Neural cell (in vitro differentiated cells): ENCODE measurements around the gene SIMC1. TPM values are rescaled to one million over a fixed set of nuclear protein-coding genes. Genes with fewer than 3 reads are reported as not detected.

Experiments used
- H2AFZ ChIP-seq: fragments of 200-600, 300-800 bp; sonication (generic), shearing (Covaris generic); 2 replicates; pipeline ENCODE4 v1.6.0; 2014; ENCODE audit warnings: low read depth, mild to moderate bottlenecking, antibody characterized with exemption, low read length, moderate library complexity
- H3F3A ChIP-seq: fragments of 200-600 bp; shearing (Covaris generic); 2 replicates; pipeline ENCODE4 v1.6.1; 2016; ENCODE audit warnings: mild to moderate bottlenecking, moderate library complexity, mixed read lengths, antibody characterized with exemption, low read length; ENCODE audit not compliant: insufficient read depth, poor library complexity, severe bottlenecking
- H3K27ac ChIP-seq: fragments of 200-600, 300-800 bp; sonication (generic), shearing (Covaris generic); 2 replicates; pipeline ENCODE4 v1.5.1; 2014; ENCODE audit warnings: mild to moderate bottlenecking, low read length, moderate library complexity
- H3K27me3 ChIP-seq: fragments of 300-800, 200-600 bp; sonication (generic), shearing (Covaris generic); 2 replicates; pipeline ENCODE4 v1.6.0; 2014; ENCODE audit warnings: mild to moderate bottlenecking, low read depth, low read length, moderate library complexity; ENCODE audit not compliant: insufficient read depth
- H3K36me3 ChIP-seq: fragments of 300-800, 200-600 bp; sonication (generic), shearing (Covaris generic); 2 replicates; pipeline ENCODE4 v1.5.1; 2014; ENCODE audit warnings: mild to moderate bottlenecking, antibody characterized with exemption, low read length, moderate library complexity; ENCODE audit not compliant: insufficient read depth
- H3K4me2 ChIP-seq: fragments of 300-800, 200-600 bp; sonication (generic), shearing (Covaris generic); 2 replicates; pipeline ENCODE4 v1.6.0; 2014; ENCODE audit warnings: mild to moderate bottlenecking, low read length
- H3K4me3 ChIP-seq: fragments of 300-800, 200-600 bp; sonication (generic), shearing (Covaris generic); 2 replicates; pipeline ENCODE4 v1.5.1; 2014; ENCODE audit warnings: mild to moderate bottlenecking, low read length, moderate library complexity
- H3K79me2 ChIP-seq: fragments of 200-600 bp; shearing (Covaris generic); replicated peaks from 2 replicates; pipeline ENCODE4 v1.6.0; 2014; ENCODE audit warnings: mild to moderate bottlenecking, low read length, moderate library complexity; ENCODE audit not compliant: insufficient read depth
- H3K9ac ChIP-seq: fragments of 300-800, 200-600 bp; sonication (generic), shearing (Covaris generic); 2 replicates; pipeline ENCODE4 v1.6.1; 2016; ENCODE audit warnings: mild to moderate bottlenecking, low read length, mixed read lengths
- H3K9me2 ChIP-seq: fragments of 200-600 bp; shearing (Covaris generic); 2 replicates; pipeline ENCODE4 v1.6.1; 2016; ENCODE audit warnings: mild to moderate bottlenecking, low read length, mixed read lengths; ENCODE audit not compliant: insufficient read depth
- H3K9me3 ChIP-seq: fragments of 200-600, 300-800 bp; sonication (generic), shearing (Covaris generic); 2 replicates; pipeline ENCODE4 v1.6.1; 2016; ENCODE audit warnings: mild to moderate bottlenecking, mixed run types, low read length, moderate library complexity, mixed read lengths
- H4K20me1 ChIP-seq: fragments of 200-600 bp; shearing (Covaris generic); 2 replicates; pipeline ENCODE4 v1.6.1; 2016; ENCODE audit warnings: mild to moderate bottlenecking, mixed run types; ENCODE audit not compliant: insufficient read depth
- EP300 ChIP-seq: fragments of 450-650 bp; conservative IDR thresholded peaks from 2 replicates; pipeline ENCODE4 v1.6.1; 2014; ENCODE audit warnings: antibody characterized with exemption, mild to moderate bottlenecking, moderate library complexity; ENCODE audit not compliant: poor library complexity, severe bottlenecking
- EZH2 ChIP-seq: fragments of 200-600, 300-800 bp; shearing (Covaris generic), sonication (generic); IDR thresholded peaks from 2 replicates; pipeline ENCODE4 v1.6.1; 2014; ENCODE audit warnings: antibody characterized with exemption, low read length, borderline replicate concordance, mild to moderate bottlenecking; ENCODE audit not compliant: insufficient read depth, poor library complexity, severe bottlenecking
- MXI1 ChIP-seq: fragments of 450-650 bp; conservative IDR thresholded peaks from 2 replicates; pipeline ENCODE4 v1.6.1; 2014; ENCODE audit warnings: antibody characterized with exemption, mild to moderate bottlenecking; ENCODE audit not compliant: poor library complexity, severe bottlenecking
- POLR2AphosphoS5 ChIP-seq: IDR thresholded peaks from 2 replicates; pipeline ENCODE4 v1.6.1; 2012
- RAD21 ChIP-seq: fragments of 450-650 bp; conservative IDR thresholded peaks from 2 replicates; pipeline ENCODE4 v1.6.1; 2014; ENCODE audit warnings: antibody characterized with exemption, mild to moderate bottlenecking, moderate library complexity
- SMC3 ChIP-seq: fragments of 450-650 bp; conservative IDR thresholded peaks from 2 replicates; pipeline ENCODE4 v1.6.1; 2014; ENCODE audit warnings: antibody characterized with exemption, mild to moderate bottlenecking, moderate library complexity; ENCODE audit not compliant: poor library complexity
- TAF1 ChIP-seq: IDR thresholded peaks from 2 replicates; pipeline ENCODE4 v1.6.1; 2012; ENCODE audit warnings: low read depth
- polyA plus RNA-seq: library from polyadenylated mRNA; depleted of rRNA; stranded (reverse); fragments of >200 nt; gene quantifications from 2 replicates; pipeline ENCODE4 v1.2.3, GENCODE V29; 2014
- TF ChIP-seq, protein P1 (sequence below): fragments of 450-650 bp; IDR thresholded peaks from 2 replicates; pipeline ENCODE4 v1.5.1; 2014; ENCODE audit warnings: antibody characterized with exemption, mild to moderate bottlenecking, moderate library complexity; ENCODE audit not compliant: poor library complexity, severe bottlenecking
- TF ChIP-seq, protein P2 (sequence below): IDR thresholded peaks from 2 replicates; pipeline ENCODE4 v1.6.1; 2012; ENCODE audit warnings: borderline replicate concordance

Gene SIMC1
- polyA plus RNA-seq, 1 donor from 2014 or later: 20.7 TPM

DNA sequence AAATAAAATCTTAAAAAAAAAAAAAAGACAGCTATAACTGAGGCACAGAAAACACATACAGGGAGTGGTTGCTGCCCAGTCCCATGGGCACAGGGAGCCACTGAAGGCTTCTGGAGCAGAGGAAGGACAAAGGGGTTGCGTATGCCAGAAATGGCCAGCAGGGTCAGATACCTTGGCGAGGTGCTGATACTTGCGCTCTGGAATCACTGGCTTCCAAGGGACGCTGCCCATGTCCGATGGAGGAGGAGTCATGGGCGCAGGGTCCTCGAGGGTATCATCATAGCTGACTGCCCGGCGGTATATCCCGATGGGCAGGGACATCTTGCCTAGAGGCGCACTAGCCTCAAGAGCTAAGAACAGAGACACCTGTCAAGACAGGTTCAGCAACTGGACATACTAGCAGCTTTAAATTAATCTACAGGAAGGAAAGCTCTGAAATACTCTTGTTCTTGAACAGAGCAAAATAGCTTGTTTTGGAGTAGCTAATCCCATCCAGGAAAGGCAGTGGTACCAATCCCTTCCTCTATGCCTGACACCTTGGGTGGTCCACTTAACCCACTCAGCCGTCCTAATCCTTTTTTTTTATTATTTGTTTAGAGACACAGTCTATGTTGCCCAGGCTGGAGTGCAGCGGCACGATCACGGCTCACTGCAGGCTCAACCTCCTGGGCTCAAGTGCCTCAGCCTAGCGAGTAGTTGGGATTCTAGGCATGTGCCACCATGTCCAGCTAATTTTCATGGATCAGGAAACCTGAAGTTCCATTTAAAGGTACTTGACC, 117.4 kb downstream of the SIMC1 start:
- H3K79me2 ChIP-seq: peaks cover 56% of the 10 kb centered on the region
- TF ChIP-seq POLR2AphosphoS5 (no peak), TAF1 (no peak), SMC3 (no peak), EP300 (no peak), EZH2 (no peak), RAD21 (no peak)
- TF ChIP-seq, protein P1, sequence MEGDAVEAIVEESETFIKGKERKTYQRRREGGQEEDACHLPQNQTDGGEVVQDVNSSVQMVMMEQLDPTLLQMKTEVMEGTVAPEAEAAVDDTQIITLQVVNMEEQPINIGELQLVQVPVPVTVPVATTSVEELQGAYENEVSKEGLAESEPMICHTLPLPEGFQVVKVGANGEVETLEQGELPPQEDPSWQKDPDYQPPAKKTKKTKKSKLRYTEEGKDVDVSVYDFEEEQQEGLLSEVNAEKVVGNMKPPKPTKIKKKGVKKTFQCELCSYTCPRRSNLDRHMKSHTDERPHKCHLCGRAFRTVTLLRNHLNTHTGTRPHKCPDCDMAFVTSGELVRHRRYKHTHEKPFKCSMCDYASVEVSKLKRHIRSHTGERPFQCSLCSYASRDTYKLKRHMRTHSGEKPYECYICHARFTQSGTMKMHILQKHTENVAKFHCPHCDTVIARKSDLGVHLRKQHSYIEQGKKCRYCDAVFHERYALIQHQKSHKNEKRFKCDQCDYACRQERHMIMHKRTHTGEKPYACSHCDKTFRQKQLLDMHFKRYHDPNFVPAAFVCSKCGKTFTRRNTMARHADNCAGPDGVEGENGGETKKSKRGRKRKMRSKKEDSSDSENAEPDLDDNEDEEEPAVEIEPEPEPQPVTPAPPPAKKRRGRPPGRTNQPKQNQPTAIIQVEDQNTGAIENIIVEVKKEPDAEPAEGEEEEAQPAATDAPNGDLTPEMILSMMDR: no peak
- TF ChIP-seq, protein P2, sequence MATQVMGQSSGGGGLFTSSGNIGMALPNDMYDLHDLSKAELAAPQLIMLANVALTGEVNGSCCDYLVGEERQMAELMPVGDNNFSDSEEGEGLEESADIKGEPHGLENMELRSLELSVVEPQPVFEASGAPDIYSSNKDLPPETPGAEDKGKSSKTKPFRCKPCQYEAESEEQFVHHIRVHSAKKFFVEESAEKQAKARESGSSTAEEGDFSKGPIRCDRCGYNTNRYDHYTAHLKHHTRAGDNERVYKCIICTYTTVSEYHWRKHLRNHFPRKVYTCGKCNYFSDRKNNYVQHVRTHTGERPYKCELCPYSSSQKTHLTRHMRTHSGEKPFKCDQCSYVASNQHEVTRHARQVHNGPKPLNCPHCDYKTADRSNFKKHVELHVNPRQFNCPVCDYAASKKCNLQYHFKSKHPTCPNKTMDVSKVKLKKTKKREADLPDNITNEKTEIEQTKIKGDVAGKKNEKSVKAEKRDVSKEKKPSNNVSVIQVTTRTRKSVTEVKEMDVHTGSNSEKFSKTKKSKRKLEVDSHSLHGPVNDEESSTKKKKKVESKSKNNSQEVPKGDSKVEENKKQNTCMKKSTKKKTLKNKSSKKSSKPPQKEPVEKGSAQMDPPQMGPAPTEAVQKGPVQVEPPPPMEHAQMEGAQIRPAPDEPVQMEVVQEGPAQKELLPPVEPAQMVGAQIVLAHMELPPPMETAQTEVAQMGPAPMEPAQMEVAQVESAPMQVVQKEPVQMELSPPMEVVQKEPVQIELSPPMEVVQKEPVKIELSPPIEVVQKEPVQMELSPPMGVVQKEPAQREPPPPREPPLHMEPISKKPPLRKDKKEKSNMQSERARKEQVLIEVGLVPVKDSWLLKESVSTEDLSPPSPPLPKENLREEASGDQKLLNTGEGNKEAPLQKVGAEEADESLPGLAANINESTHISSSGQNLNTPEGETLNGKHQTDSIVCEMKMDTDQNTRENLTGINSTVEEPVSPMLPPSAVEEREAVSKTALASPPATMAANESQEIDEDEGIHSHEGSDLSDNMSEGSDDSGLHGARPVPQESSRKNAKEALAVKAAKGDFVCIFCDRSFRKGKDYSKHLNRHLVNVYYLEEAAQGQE: no peak
- H4K20me1 ChIP-seq: no peaks in the 10 kb centered on the region
- no peak overlapping the region for H3K27ac ChIP-seq
- no peaks in the 10 kb centered on the region for H3F3A ChIP-seq
- H3K27me3 ChIP-seq: no peaks in the 10 kb centered on the region
- H3K9me3 ChIP-seq: no peaks in the 10 kb centered on the region
- no peak overlapping the region for H3K4me2 ChIP-seq
- no peaks in the 10 kb centered on the region for H3K36me3 ChIP-seq
- H3K9me2 ChIP-seq: no peaks in the 10 kb centered on the region
- H3K9ac ChIP-seq: no peak overlapping the region
- H3K4me3 ChIP-seq: no peak overlapping the region
- no peak overlapping the region for H2AFZ ChIP-seq

DNA sequence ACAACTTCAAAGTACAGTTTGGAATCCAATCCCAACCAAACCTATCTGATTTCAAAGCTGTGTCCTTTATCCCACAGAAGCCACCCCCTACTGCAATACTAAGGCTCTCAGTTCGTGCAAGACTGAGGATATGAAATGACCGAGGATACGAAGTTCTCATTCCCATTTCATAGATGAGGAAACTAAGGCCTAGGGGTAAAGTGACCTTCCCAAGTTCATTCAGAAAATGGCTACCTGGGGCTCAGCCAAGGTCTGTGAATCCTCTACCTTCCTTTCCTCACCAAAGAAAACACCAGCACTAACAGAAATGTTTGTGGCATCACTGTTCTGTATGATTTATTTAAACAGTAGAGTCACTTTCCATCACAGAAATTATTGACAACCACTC, 117.9 kb downstream of the SIMC1 start:
- H3K4me2 ChIP-seq: no peak overlapping the region

More for the DNA sequence above, 117.9 kb downstream of the SIMC1 start:
- no peaks in the 10 kb centered on the region for H3K9me2 ChIP-seq
- no peaks in the 10 kb centered on the region for H3K36me3 ChIP-seq
- peaks cover 62% of the 10 kb centered on the region for H3K79me2 ChIP-seq
- H2AFZ ChIP-seq: no peak overlapping the region
- H3K27ac ChIP-seq: no peak overlapping the region
- H3K27me3 ChIP-seq: no peaks in the 10 kb centered on the region
- no peak overlapping the region for H3K4me3 ChIP-seq
- H3K9ac ChIP-seq: no peak overlapping the region
- H4K20me1 ChIP-seq: no peaks in the 10 kb centered on the region
- TF ChIP-seq TAF1 (no peak), EZH2 (no peak), MXI1 (no peak), RAD21 (no peak), SMC3 (no peak), EP300 (no peak), POLR2AphosphoS5 (no peak)
- TF ChIP-seq, protein P2: no peak
- TF ChIP-seq, protein P1: no peak
- H3K9me3 ChIP-seq: no peaks in the 10 kb centered on the region
- no peaks in the 10 kb centered on the region for H3F3A ChIP-seq
